GM18951 (cell line): Measurements from ENCODE around the gene SASH1.

ENCODE experiments used
- POLR2A ChIP-seq: IDR thresholded peaks from 4 replicates; pipeline ENCODE4 v1.6.1; 2011; ENCODE audit warnings: mild to moderate bottlenecking; ENCODE audit not compliant: insufficient read length, insufficient read depth; ENCODE audit errors: extremely low read depth
- in situ Hi-C: fragments of 300-500 bp; cut with MboI; formaldehyde crosslinking; loops from one replicate; pipeline ENCODE4 v1.12.0; 2022; ENCODE audit warnings: low sequenced_read_pairs, mixed read lengths, inconsistent platforms; ENCODE audit not compliant: unreplicated experiment

The SASH1 gene

DNA sequence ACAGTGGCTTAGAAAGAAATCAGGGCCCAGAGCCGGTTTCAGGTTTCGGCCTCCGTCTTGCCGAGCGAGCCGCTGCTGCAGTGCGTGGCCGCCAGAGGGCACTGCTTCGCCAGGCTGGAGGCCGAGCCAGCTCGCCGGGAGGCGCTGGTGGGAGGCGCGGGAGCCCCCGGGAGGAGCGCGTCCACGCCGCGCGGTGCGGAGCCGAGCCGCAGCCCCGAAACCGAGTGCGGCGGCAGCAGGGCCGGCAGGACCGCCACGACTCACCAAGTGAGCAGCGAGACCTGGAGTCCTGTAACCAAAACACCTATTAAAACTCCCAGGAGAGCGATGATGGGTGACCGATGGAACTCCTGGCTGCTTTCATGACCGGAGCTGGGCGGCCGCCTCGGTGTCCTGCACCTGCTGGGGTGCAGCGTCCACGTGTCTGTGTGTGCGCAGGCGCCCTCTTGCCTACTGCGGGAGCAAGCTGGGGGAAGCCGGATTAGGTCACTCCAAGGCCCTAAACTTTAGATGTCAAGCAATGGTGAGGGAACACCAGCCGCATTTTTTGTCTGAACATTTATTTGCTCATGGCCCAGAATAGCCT, 217.3 kb downstream of the SASH1 start:
- no peak for TF ChIP-seq POLR2A
- in situ Hi-C loops = no loop called here

DNA sequence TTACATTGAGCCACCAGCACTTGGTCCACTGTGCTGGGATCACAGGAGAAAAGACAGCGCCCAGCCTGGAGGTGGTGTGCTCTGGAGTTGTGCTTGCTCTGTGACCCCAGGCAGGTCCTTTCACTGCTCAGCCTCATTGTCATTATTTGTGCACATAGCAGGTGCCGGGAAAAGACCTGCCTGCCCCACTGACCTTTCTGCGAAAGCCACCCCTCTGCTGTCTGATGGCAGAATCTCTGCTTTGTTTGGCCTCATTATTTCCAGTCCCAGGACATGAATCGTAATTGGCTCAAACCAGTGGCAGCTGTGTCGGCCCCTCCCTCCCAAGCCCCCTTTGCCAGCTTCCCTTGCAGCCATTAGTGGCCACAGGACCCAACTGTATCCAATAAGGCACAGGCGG, 219.0 kb downstream of the SASH1 start:
- no peak for TF ChIP-seq POLR2A
- in situ Hi-C loops = no loop called here

DNA sequence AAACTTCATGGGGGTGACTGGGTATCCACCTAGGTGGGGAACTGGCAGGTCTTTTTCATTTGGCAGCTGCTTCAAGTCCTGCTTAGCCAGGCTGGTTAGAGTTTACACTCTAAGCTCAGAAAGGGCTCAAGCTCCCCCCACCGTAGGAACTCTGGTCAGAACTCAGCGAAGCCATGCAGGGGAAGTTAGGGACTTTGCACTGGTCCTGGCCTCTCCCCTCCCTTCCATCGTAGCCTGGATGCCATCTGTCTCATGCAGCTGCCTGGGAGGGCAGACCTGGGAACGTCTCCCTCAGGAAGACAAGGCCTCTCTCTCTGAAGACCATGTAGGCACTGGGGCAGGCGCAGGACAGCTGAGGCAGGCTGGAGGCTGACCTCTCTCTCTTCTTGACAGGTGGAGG, 220.4 kb downstream of the SASH1 start:
- no peak for TF ChIP-seq POLR2A
- in situ Hi-C loops = no loop called here

DNA sequence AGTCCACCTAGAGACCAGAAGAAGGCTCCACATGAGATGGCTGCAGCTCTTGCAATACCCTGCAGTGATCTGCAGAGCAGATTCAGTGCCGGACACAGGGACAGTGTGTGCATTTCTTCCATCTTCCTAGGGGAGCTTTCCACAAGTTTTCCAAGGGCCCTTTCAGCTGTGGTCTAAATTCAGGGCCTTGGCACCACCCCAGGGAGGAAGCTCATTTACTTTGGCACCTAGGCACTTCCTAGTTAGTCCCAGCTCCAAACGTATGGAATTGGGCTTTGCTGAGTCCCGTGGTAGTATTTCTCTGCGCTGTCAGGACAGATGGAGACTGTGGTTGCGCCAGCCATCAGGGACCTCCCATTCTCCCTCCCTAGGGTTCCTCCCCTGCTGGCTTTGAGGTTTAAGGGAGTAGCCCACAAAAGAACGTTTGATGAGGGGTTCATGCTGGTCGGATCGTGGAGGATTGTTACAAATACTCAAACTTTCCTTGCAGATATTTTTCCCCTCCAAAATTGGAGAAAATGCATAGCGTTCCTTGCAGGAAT, 221.9 kb downstream of the SASH1 start:
- in situ Hi-C loops = no loop called here
- TF ChIP-seq POLR2A = no peak

DNA sequence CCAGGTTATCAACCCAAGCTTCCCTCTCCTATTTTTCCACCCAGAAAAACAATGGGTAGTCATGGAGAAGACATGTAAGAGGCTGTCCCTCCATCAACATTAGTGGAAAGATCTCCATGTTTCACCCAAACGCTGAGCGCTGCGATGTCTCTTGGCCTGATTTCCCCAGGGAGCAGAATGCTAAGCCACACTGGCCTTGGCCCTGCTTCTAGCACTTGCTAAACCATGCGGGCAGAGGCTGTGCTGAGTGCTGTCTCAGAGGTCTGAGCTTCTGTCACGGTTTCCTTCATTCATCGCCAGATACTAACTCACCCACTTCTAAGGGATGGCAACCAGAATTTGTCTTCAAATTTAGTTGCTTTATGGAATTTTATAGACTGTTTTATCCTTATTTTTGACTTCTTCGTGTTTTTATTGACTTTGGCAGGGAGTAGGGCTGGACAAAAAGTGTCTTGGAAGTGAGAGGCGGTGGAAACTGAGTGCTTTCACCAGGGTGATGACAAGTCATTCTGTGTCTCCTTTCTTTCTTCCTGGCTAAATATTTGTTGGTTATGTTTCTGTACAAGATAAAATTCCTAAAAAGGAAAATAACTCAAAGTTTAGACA, 222.8 kb downstream of the SASH1 start:
- in situ Hi-C loops = no loop called here
- TF ChIP-seq POLR2A = no peak

DNA sequence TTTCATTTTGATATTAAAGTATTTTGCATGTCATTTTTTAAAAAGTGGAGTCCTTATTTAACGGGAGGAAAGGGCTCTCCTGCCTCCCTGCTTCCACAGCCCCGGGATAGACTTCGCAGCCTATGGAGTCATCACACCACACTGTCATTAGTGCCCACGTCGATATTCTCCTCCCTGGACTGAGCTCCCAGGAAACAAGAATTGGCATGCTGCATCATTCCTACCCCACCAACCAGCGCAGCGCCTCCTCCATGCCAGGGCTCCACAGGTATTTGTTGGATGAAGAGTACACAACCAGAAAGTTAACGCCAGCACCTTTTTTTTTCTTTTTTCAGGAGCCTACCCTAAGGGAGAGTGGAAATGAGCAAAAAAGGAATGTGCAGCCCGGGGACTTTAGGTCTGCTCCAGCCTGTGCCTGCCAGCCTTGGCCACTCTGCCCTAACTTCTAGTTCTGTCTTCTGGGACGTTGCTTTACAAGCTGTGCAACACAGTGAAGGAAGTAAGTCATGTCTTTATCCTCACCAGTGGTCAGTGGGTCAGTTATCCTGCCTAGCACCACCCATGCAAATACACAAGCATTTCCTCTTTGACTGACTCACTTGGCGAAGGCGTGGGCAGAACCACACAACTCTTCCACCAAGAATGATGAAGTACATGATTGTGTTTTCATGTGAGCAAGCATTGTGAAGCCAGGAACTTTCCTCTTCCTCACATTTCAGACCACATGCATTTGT, 223.5 kb downstream of the SASH1 start:
- in situ Hi-C loops = no loop called here
- no peak for TF ChIP-seq POLR2A

DNA sequence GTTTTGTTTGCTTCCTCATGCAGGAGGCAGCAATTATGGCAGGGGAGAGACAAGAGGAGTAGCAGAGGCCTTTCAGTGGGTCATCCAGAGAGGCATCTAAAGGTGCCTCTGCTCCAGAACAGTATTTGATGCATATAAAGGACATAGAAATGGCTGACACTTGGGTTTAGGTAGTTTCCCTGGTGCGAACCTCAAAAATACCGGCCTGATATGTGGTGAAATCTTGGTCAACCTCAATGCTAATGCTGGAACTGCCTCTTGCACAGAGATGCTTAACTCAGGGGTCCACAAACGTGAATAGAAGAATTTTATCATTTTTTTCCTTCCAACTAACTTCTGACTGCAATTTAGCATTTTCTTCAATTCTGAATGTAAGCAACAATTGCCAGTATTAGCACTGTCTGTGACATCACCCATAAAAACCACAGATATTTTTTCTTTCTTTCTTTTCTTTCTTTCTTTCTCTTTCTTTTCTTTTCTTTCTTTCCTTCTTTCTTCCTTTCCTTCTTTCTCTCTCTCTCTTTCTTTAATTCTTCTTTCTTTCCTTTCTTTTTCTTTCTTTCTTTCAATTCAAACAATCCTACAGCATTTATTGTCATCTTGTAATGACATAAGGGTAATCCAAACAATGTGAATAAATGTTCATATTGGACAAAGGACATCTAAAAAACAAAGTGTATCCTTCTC, 224.2 kb downstream of the SASH1 start:
- in situ Hi-C loops = no loop called here
- TF ChIP-seq POLR2A = no peak

DNA sequence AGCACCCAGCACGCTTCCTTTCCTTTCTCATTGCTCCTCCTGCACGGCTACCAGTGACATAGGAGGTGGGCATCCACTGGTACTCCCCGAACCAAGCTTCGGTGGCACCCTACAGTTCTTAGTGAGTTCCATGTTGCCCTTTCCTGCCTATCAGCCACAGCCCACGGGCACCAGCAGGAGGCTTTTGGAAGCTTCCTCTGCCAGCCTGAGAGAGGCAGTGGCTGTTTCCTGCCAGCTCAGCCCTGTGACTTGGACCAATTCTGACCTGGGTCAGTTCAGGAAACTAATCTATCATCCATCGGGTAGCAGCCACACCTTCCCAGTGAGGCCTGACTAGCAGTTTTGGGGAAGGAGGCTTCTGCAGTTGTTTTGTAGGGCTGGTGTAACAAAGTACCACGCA, 227.8 kb downstream of the SASH1 start:
- in situ Hi-C loops = no loop called here

DNA sequence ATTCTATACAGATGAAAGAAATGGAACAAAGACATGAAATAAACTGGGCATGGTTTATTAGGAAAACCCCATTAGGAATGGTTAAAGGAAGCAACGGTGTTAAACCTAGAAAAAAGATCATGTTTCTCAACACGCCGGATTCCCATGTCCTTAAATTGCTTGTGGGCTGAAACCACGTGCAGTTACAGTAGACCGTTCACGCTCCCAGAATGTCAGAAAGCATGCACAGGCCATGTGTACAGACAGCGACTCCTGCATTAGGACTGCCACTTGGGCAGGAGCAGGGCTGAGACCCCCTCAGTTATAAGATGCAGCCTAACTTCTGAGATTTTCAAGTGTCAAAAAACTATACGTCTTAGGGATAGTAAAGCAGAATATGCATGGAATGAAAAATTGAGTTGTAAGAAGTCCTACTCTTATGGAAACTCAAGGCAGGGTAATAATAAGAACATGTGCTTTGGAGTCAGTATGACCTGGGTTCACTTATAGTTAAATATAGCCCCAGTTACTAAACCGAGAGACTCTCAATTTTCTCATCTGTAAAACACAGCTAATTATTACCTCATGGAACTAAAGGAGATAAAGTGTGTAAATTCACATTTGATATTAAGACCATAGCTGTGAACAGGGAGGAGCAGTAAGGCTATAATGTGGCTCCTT, 230.2 kb downstream of the SASH1 start:
- TF ChIP-seq POLR2A = no peak

More for the DNA sequence above, 227.8 kb downstream of the SASH1 start:
- TF ChIP-seq POLR2A = no peak

DNA sequence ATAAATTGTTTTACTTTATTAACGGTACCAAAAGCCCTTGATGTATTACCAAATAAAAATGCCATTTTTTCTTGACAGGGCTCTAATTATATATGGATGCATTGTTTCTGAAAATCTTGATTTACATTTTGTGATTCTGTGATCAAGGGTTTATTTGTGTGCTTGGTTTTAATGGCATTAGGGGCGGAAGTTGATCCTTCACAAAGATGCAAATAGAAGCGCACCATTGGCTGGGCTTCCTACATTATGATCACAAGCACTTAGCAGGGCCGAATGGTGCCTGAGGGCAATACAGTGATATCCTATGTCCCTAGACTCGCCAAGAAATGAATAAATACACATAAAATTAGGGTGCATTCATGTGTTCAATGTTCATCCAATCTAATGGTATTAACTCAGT, 231.3 kb downstream of the SASH1 start:
- no peak for TF ChIP-seq POLR2A
- in situ Hi-C loops = no loop called here

More for the DNA sequence above, 230.2 kb downstream of the SASH1 start:
- in situ Hi-C loops = no loop called here

DNA sequence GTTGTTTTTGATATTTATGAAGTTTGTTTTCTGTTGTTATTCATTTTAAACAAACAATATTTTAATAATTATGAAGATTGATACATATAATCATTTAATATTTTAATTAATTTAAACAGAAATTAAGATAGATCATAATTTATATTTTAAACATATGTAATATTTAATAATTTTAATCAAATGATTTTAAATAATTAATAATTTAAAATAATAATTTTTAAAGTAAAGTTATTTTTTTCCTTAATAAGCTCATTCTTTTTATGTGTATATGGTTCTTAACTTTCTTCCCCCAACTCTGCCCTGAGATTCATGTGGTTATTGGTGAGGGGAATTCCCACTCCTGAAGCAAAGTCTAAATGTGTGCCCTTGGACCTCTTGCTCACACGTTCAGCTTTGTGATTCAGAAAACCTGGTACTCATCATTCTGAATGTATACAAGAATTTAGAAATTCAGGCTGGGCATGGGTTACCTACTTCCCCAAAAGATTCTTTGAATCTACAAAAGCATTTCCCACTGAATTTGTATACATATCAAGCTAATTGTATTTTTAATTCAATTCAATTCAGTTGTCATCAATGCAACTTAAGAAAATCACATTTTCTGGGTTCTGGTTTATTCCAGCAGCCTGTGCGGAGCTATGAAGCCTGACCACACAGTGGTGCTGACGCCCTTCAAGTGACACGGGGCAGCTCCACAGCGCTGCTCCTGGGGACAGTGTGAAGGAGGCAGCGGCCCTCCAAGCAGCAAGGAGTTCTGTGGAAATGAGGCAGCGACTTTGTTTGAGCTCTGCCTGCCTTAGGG, 235.2 kb downstream of the SASH1 start:
- no peak for TF ChIP-seq POLR2A
- in situ Hi-C loops = no loop called here

DNA sequence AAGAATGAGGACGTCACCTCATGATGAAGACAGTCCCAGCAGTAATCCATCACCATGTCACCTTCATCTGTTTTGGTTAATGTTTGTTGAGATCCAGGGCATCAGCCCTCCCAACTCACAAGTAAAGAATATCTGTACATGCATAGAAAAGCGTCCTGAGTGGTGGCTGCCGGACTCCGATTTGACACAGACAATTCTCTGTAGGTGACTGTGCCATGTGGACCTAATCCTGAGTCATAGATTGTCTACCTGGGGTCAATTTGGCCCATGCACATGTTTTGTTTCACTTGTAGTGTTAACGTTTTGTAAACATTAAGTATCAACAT, 235.8 kb downstream of the SASH1 start:
- in situ Hi-C loops = no loop called here
- no peak for TF ChIP-seq POLR2A
